ENCODE data around the gene TNFAIP8L3.

GRCh38 chr15:51054535-51054934 is 40.2 kb downstream of the TNFAIP8L3 start:
- TF ChIP-seq CTCF (IDR thresholded peaks at IDR 0.05) = no peak
- no peak for TF ChIP-seq POLR2A (IDR thresholded peaks at IDR 0.05)

Data from Peyer's patch (tissue), 4 donors.